ENCODE data around the gene FBXO4.
"Not testable (repeated sequence)": the region's sequence is repeated elsewhere in the genome, so short reads cannot be mapped to it uniquely, and the experiment has no call there.

The FBXO4 gene

GRCh38 chr5:41921874-41922273 is 3.2 kb upstream of the FBXO4 start:
- no peak for DNase-seq (ENCODE audit: low read depth)

DNA sequence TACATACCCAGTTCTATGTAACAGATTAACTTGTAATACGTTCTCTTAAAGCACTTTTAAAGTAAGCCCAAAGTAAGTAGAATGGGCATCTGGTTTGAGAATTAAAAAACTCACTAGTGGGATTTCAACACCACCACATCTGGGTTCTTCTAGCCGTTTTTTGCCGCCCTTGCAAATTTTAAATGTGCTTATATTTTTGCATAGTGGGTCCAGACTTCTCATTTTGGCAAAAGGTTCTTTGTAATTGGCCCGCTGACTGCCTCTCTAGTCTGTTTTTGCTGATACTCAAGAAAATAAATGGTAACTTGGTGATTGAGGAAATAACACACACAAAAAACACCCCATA is 582 bp upstream of the FBXO4 start:
- DNase-seq (ENCODE audit: low read depth) = no peak

GRCh38 chr5:41925555-41925951 is 472 bp downstream of the FBXO4 start:
- peak; percentile 4 for DNase-seq (ENCODE audit: low read depth)

DNA sequence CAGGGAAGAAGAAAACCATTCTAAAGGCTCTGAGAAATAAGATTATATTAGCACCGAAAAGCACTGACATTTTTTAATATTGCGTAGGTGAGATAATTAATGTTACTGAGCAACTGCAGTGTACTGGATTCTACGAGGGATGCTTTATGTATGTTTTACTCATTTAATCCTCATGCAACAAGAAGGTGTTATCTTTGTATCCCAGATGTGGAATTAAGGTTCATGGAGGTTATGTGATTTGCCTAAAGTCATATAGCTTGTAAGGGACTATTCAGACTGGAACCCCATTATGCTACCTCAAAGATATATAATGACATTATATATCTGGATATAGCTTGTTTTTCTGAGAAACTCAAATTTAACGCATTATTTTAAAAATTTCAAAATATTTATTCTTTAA is 2.5 kb downstream of the FBXO4 start:
- DNase-seq (ENCODE audit: low read depth) = no peak

- DNase-seq (ENCODE audit: low read depth) = no peak
Observed at GRCh38 chr5:41929035-41929434, 4.0 kb downstream of the FBXO4 start.

- no peak for DNase-seq (ENCODE audit: low read depth)
Observed at GRCh38 chr5:41932770-41933169, 7.7 kb downstream of the FBXO4 start.

GRCh38 chr5:41935544-41935943 is 10.5 kb downstream of the FBXO4 start:
- DNase-seq (ENCODE audit: low read depth) = no peak

GRCh38 chr5:41940641-41941040 is 15.6 kb downstream of the FBXO4 start:
- DNase-seq (ENCODE audit: low read depth) = no peak

DNA sequence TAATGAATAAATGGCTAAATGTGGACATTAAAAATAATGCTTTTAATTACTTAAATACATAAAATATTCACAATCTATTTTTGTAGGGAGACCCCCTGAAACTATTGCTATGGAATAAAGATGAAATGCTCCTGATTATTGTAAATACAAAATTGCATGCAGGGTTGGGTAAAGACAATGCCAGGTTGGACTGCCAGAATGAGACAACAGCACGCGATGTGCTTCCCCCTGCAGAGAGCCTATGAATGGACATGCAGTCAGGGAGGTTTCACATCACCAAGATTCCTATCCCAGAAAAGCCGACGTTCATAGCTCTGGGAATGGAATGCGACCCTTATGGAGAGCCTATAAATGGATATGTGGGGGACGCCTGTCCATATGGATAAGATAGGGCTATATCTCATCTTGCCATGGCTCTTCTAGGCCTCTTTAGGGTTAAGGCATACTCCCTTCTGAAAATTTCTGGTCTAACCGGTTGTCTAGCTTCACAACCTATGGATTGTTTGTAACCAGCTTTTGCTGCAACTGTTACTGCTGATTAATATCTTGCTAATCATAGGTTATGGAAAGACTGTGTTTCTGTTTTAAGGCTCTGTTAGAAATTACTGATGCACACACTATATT is 20.4 kb downstream of the FBXO4 start:
- not testable (repeated sequence) for DNase-seq (ENCODE audit: low read depth)

DNA sequence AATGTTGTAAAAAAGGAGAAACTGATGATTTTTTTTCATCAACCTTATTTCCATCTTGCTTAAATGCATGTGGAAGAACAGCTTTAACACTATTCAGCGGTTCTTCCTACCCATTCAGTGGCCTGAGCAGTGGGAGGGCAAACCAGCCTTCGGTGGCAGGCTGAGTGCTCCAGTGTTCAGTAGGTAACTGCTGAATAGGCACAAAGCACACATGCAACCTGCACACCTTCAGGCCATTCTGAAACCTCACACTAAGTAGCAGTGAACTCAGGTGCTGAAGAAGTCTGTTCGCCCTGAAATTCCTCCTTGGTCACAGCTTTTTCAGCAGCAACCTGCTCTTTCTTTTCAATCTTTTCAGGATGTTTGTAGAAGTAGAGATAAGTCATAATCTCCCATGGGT is 26.1 kb downstream of the FBXO4 start:
- DNase-seq (ENCODE audit: low read depth) = no peak

DNA sequence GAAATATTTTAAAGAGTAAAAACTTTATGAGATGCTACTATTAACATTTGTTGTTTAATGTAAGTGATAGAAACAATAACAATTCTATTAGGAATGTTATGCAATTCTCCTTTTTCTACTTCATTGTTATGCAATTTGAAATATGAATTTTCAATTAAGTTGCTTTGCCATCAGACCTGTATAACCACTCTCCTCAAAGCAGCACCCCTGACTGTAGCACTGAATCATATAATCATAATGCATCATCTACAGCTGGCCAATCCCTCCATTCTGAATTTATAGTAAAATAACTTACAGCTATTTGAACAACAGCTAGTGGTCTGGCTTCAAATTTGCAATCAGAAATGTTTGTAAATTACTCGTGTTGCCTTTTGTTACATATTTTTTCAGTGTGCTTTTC is 29.2 kb downstream of the FBXO4 start:
- DNase-seq (ENCODE audit: low read depth) = no peak

GRCh38 chr5:41955432-41956024 is 30.4 kb downstream of the FBXO4 start:
- no peak for DNase-seq (ENCODE audit: low read depth)

GRCh38 chr5:41956943-41957342 is 31.9 kb downstream of the FBXO4 start:
- DNase-seq (ENCODE audit: low read depth) = no peak

DNA sequence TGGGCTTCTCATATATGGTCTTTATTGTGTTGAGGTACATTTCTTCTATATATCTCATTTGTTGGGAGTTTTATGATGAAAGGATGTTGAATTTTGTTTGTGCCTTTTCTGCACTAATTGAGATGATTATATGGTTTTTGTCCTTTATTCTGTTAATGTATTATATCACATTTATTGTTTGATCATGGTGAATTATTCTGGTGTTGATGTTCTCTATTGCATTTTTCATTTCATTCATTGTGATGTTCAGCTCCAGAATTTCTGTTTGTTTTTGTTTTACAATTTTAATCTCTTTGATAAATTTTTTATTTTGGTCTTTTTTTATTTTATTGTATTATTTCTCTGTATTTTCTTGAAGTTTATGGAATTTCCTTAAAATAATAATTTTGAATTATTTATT is 35.4 kb downstream of the FBXO4 start:
- DNase-seq (ENCODE audit: low read depth) = no peak

GRCh38 chr5:41961736-41962135 is 36.7 kb downstream of the FBXO4 start:
- no peak for DNase-seq (ENCODE audit: low read depth)

- DNase-seq (ENCODE audit: low read depth) = no peak
Observed at GRCh38 chr5:41962491-41962890, 37.4 kb downstream of the FBXO4 start.

GRCh38 chr5:41966401-41967105 is 41.5 kb downstream of the FBXO4 start:
- DNase-seq (ENCODE audit: low read depth) = no peak

DNA sequence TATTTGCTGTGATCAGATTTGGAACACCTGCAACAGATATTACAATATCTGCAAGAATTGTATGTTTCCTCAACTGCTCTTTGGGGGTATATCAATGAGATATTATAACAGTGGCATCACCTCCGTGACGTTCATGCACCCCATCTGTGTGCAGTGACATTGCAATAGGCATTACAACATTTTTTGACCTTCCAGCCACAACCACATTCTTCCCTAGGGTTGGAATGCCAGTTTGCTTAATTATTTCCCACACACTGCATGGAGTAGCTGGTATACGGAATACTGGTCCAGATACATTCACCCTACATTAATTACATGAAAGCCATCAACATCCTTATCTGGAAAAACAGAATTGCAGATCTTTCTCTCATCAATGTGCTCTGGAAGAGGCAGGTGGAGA is 42.3 kb downstream of the FBXO4 start:
- no peak for DNase-seq (ENCODE audit: low read depth)

- DNase-seq (ENCODE audit: low read depth) = no peak
Observed at GRCh38 chr5:41968153-41968723, 43.2 kb downstream of the FBXO4 start.

- DNase-seq (ENCODE audit: low read depth) = no peak
Observed at GRCh38 chr5:41973087-41973486, 48.0 kb downstream of the FBXO4 start.

DNA sequence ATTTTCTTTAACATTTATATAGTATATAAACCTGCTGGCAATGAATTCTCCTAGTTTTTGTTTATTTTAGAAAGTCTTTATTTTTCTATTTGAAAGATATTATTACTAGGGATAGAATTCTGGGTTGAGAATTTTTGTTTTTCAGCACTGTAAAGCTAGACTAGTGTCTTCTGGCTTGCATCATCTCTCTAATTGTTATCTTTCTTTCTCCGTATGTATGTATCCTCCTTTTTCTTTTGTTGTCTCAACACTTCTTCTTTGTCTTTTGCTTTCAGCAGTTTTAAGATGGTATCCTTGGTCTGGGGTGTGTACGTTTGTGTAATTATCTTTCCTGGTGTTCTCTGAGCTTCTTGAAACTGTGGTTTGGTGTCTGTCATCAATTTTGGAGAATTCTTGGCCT is 48.8 kb downstream of the FBXO4 start:
- no peak for DNase-seq (ENCODE audit: low read depth)

DNA sequence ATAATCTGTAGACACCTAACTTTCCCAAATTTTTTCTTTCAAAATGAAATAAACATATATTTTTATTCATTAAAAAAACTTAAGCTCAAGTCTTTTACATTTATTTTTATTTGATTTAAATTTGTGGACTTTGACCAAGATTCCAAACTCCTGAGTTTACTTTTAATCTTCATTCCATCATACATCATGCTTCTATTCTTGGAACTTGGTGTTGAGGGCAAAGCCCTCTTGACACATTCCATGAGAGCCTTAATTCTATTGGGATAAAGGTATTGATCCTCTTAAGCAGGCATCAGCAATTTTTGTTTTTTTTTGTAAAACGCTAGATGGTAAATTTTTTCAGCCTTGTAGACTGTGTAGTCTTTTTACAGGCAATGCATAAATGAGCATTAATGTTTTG is 53.6 kb downstream of the FBXO4 start:
- DNase-seq (ENCODE audit: low read depth) = no peak

DNA sequence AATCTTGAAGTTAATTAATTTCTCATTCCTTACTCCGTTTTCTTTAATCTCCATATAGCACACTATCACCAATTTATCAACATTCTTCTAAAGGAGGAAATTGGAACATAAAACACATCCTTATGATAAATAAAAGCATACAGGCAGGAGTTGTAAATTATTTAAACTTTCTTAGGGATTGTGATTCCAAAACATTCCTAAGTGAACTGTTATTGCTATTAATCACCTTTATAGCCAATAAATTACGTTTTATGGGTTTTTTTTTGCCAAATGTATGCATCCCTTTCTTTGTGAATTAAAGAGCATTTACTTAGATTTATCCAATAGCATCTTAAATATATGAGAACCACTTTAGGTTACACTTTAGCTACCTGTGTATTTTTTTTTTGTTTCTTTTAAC is 55.3 kb downstream of the FBXO4 start:
- DNase-seq (ENCODE audit: low read depth) = no peak

GRCh38 chr5:41980870-41981269 is 55.8 kb downstream of the FBXO4 start:
- DNase-seq (ENCODE audit: low read depth) = no peak

Data from CMK (cell line).